Measurements from ENCODE around the gene PGGT1B.

DNA sequence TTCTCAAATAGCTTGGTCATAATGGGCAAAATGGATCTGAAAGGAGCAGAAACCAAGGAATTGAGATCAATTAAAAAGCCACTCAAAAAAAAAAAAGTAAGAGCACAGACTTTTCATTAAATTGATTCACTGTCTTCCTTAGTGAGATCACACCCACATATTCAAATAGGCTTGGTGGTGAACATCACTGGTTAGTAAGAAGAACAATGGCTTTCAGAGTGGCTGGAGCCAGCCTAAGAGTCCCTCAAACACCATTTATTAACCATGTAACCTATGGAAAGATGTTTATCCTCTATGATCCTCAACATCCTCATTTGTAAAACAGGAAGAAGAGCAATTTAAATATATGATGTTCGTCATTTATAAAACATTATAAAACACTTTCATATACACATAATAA, 21.3 kb upstream of the PGGT1B start:
- TF ChIP-seq EZH2phosphoT487 (IDR thresholded peaks at IDR 0.05; ENCODE audit: borderline replicate concordance, low read length) (no peak), EZH2 (IDR thresholded peaks at IDR 0.05; ENCODE audit: low read length, unreplicated experiment) (no peak)
- TF ChIP-seq, protein P1, sequence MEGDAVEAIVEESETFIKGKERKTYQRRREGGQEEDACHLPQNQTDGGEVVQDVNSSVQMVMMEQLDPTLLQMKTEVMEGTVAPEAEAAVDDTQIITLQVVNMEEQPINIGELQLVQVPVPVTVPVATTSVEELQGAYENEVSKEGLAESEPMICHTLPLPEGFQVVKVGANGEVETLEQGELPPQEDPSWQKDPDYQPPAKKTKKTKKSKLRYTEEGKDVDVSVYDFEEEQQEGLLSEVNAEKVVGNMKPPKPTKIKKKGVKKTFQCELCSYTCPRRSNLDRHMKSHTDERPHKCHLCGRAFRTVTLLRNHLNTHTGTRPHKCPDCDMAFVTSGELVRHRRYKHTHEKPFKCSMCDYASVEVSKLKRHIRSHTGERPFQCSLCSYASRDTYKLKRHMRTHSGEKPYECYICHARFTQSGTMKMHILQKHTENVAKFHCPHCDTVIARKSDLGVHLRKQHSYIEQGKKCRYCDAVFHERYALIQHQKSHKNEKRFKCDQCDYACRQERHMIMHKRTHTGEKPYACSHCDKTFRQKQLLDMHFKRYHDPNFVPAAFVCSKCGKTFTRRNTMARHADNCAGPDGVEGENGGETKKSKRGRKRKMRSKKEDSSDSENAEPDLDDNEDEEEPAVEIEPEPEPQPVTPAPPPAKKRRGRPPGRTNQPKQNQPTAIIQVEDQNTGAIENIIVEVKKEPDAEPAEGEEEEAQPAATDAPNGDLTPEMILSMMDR (conservative IDR thresholded peaks at IDR 0.05; ENCODE audit: low read depth, low read length) = no peak

All from PC-3 (cell line).